Esophagus squamous epithelium (tissue), 5 donors: ENCODE results near the gene RPS24. TPM values are rescaled to one million over a fixed set of nuclear protein-coding genes. Genes with fewer than 3 reads are reported as not detected.

ENCODE experiments used
- DNase-seq: peaks from one replicate; lab custom pipeline; 2025; lab: John Stamatoyannopoulos, UW
- H3K27ac ChIP-seq, 4 donors: fragments of 200-600 bp; sonication (generic); one replicate each; pipeline ENCODE4 v1.5.1; 2016 to 2019; ENCODE audit warnings: mild to moderate bottlenecking in 1 of 4
- H3K27me3 ChIP-seq, 4 donors: fragments of 200-600 bp; sonication (generic); 1 replicate in 3 of 4; 2 replicates in 1 of 4; pipeline versions ENCODE4 v1.5.1 to v1.6.0; 2017 to 2021; ENCODE audit warnings: antibody characterized with exemption in 1 of 4
- H3K36me3 ChIP-seq, 3 donors: fragments of 200-600 bp; sonication (generic); one replicate each; pipeline ENCODE4 v1.5.1; 2016 to 2019
- H3K4me1 ChIP-seq, 3 donors: fragments of 200-600 bp; sonication (generic); one replicate each; pipeline ENCODE4 v1.5.1; 2017 to 2019
- H3K4me3 ChIP-seq, 4 donors: fragments of 200-600 bp; sonication (generic); 1 replicate in 3 of 4; 2 replicates in 1 of 4; pipeline ENCODE4 v1.5.1; 2016 to 2019; ENCODE audit warnings: mild to moderate bottlenecking in 2 of 4, moderate library complexity in 1 of 4
- H3K9me3 ChIP-seq, 3 donors: fragments of 200-600 bp; sonication (generic); one replicate each; pipeline ENCODE4 v1.5.1; 2016 to 2019
- POLR2A ChIP-seq, 4 donors: fragments of 450-650 bp; IDR thresholded peaks; one replicate each; pipeline ENCODE4 v1.6.1; 2017; ENCODE audit warnings: antibody characterized with exemption in 4 of 4, mild to moderate bottlenecking in 4 of 4, moderate library complexity in 3 of 4
- WGBS, 2 donors: methylation state at CpG; one replicate each; pipeline ENCODE4 v1.1.5; 2018; 5-methylcytosine and 5-hydroxymethylcytosine counted together
- intact Hi-C: fragments of 100-400 bp; cut with DNase I; formaldehyde crosslinking; loops from one replicate; pipeline ENCODE4 v1.15.0; 2022
- total RNA-seq, 4 donors: library from RNA; depleted of rRNA; stranded (reverse); fragments of >200 nt; gene quantifications; one replicate each; pipeline ENCODE4 v1.1.0, GENCODE V29; 2016
- TF ChIP-seq, protein P1 (sequence below), 6 experiments: fragments of 450-650 bp in 4 of 6; fragments of 200-600 bp in 2 of 6; sonication (generic) in 2 of 6; IDR thresholded peaks; one replicate each; pipeline ENCODE4 v1.5.1; 2016 to 2019; ENCODE audit warnings: antibody characterized with exemption in 6 of 6, mild to moderate bottlenecking in 4 of 6, moderate library complexity in 4 of 6
- donor health status: DM: yes; HTN: yes; CAD: no.

RPS24 gene
- total RNA-seq, 4 donors from 2014 or later: 1,266 to 3,992 (median 2,440) TPM

GRCh38 chr10:78046711-78047269 lies 13.1 kb downstream of the RPS24 start:
- intact Hi-C loops: loop anchor here (5.0 kb wide), 1 partner anchor 1146 kb away; no protein-coding TSS in a partner anchor

GRCh38 chr10:78047314-78047891 lies 13.7 kb downstream of the RPS24 start:
- Histone ChIP-seq H3K27ac (peak overlapping the region in 1 of 4 donors; percentile 54), H3K4me1 (peaks cover 3 to 46% (median 8%) of the 10 kb centered on the region in 3 donors), H3K27me3 (no peaks in the 10 kb centered on the region), H3K4me3 (no peak overlapping the region), H3K9me3 (no peaks in the 10 kb centered on the region), H3K36me3 (peaks cover 0 to 19% (median 0%) of the 10 kb centered on the region in 3 donors)
- peak; percentile 22 for DNase-seq
- intact Hi-C loops: loop anchor here (5.0 kb wide), 1 partner anchor 1145 kb away; no protein-coding TSS in a partner anchor
- 19 to 25% methylated on average over 8 to 11 of the region's 13 CpGs for WGBS, 2 donors
- no peak for TF ChIP-seq POLR2A (IDR thresholded peaks at IDR 0.05)
- TF ChIP-seq, protein P1, sequence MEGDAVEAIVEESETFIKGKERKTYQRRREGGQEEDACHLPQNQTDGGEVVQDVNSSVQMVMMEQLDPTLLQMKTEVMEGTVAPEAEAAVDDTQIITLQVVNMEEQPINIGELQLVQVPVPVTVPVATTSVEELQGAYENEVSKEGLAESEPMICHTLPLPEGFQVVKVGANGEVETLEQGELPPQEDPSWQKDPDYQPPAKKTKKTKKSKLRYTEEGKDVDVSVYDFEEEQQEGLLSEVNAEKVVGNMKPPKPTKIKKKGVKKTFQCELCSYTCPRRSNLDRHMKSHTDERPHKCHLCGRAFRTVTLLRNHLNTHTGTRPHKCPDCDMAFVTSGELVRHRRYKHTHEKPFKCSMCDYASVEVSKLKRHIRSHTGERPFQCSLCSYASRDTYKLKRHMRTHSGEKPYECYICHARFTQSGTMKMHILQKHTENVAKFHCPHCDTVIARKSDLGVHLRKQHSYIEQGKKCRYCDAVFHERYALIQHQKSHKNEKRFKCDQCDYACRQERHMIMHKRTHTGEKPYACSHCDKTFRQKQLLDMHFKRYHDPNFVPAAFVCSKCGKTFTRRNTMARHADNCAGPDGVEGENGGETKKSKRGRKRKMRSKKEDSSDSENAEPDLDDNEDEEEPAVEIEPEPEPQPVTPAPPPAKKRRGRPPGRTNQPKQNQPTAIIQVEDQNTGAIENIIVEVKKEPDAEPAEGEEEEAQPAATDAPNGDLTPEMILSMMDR (IDR thresholded peaks at IDR 0.05): peak; percentile 75 to 93 (median 88)

More at GRCh38 chr10:78046711-78047269, 13.1 kb downstream of the RPS24 start:
- no peaks in the 10 kb centered on the region for H3K9me3 ChIP-seq
- H3K27ac ChIP-seq: peak overlapping the region in 1 of 4 donors; percentile 54
- H3K27me3 ChIP-seq: no peaks in the 10 kb centered on the region
- peaks cover 3 to 46% (median 8%) of the 10 kb centered on the region in 3 donors for H3K4me1 ChIP-seq
- H3K36me3 ChIP-seq: peaks cover 0 to 25% (median 1%) of the 10 kb centered on the region in 3 donors
- TF ChIP-seq, protein P1 (IDR thresholded peaks at IDR 0.05): no peak
- TF ChIP-seq POLR2A (IDR thresholded peaks at IDR 0.05): no peak
- no peak for DNase-seq
- H3K4me3 ChIP-seq: no peak overlapping the region
- 52 to 62% methylated on average over 10 of the region's 10 CpGs for WGBS, 2 donors

DNA sequence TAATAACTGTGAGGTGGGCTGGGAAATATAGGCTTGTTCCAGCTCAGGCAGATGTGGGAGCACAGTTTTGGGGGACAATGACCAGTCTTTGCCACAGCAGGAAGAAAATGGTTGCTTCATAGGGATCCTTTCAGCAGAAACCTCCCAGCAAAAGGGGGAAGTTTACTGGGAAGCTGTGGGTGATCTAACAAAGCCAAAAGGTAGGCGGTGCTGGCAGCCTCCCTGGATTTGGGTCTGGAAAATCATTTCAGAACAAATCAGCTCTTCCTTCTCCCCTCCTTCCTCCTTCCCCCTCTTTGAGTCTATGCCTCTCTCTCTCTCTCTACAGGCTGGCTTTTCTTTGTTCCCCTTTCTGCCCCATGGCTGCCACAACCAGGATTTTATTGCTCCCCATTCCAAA lies 16.2 kb downstream of the RPS24 start:
- TF ChIP-seq, protein P1 (IDR thresholded peaks at IDR 0.05): no peak
- TF ChIP-seq POLR2A (IDR thresholded peaks at IDR 0.05): no peak
- Histone ChIP-seq H3K27me3 (no peaks in the 10 kb centered on the region), H3K9me3 (no peaks in the 10 kb centered on the region), H3K27ac (no peak overlapping the region), H3K36me3 (peaks cover 0 to 9% (median 0%) of the 10 kb centered on the region in 3 donors), H3K4me3 (no peak overlapping the region), H3K4me1 (peaks cover 3 to 28% (median 7%) of the 10 kb centered on the region in 3 donors)
- 53 to 77% methylated on average over 1 of the region's 1 CpG for WGBS, 2 donors
- intact Hi-C loops: loop anchor here (5.0 kb wide), 1 partner anchor 1142 kb away; no protein-coding TSS in a partner anchor
- no peak for DNase-seq

GRCh38 chr10:78053211-78053868 lies 19.7 kb downstream of the RPS24 start:
- Histone ChIP-seq H3K27ac (no peak overlapping the region), H3K4me3 (no peak overlapping the region), H3K27me3 (no peaks in the 10 kb centered on the region), H3K36me3 (peaks cover 0 to 9% (median 0%) of the 10 kb centered on the region in 3 donors), H3K4me1 (no peaks in the 10 kb centered on the region), H3K9me3 (no peaks in the 10 kb centered on the region)
- intact Hi-C loops: no loop called here
- no peak for TF ChIP-seq POLR2A (IDR thresholded peaks at IDR 0.05)
- TF ChIP-seq, protein P1 (IDR thresholded peaks at IDR 0.05): no peak
- no peak for DNase-seq
- 69 to 79% methylated on average over 7 of the region's 7 CpGs for WGBS, 2 donors

GRCh38 chr10:78058562-78058961 lies 24.9 kb downstream of the RPS24 start:
- 52 to 100% methylated on average over 1 to 5 of the region's 5 CpGs for WGBS, 2 donors
- TF ChIP-seq, protein P1 (IDR thresholded peaks at IDR 0.05): no peak
- no peak for TF ChIP-seq POLR2A (IDR thresholded peaks at IDR 0.05)
- intact Hi-C loops: no loop called here
- Histone ChIP-seq H3K9me3 (no peaks in the 10 kb centered on the region), H3K4me3 (no peak overlapping the region), H3K27ac (no peak overlapping the region), H3K4me1 (no peaks in the 10 kb centered on the region), H3K27me3 (no peaks in the 10 kb centered on the region), H3K36me3 (no peaks in the 10 kb centered on the region)
- DNase-seq: no peak
